HepG2 (cell line): Measurements from ENCODE around the gene SCAND1. TPM values are rescaled to one million over a fixed set of nuclear protein-coding genes. Genes with fewer than 3 reads are reported as not detected.
A peak's percentile ranks its signal among the peaks of the same experiment; 100 is the strongest.

Source experiments
- ATF5 ChIP-seq: sonication (generic); formaldehyde crosslinking; IDR thresholded peaks from 2 replicates; pipeline ENCODE4 v1.4.0; 2020; ENCODE audit warnings: mild to moderate bottlenecking, low read depth, missing genetic modification reagents
- BORCS8-MEF2B ChIP-seq: sonication (generic); formaldehyde crosslinking; IDR thresholded peaks from 2 replicates; pipeline ENCODE4 v1.8.0; 2022; ENCODE audit warnings: mild to moderate bottlenecking, missing genetic modification reagents
- CREM ChIP-seq, 2 experiments: sonication (generic) in 1 of 2; formaldehyde crosslinking in 1 of 2; IDR thresholded peaks; 2 replicates each; pipeline versions ENCODE4 v1.4.0 to v1.6.1; 2016 to 2020; ENCODE audit warnings: antibody characterized with exemption in 1 of 2, mild to moderate bottlenecking in 1 of 2, missing genetic modification reagents in 1 of 2
- EZH2 ChIP-seq: conservative IDR thresholded peaks from 2 replicates; pipeline ENCODE4 v1.6.1; 2012; ENCODE audit warnings: mild to moderate bottlenecking, low read depth, low read length, moderate library complexity
- HMGXB4 ChIP-seq, 2 experiments: sonication (generic) in 1 of 2; formaldehyde crosslinking in 1 of 2; IDR thresholded peaks; 2 replicates each; pipeline versions ENCODE4 v1.4.0 to v1.6.1; 2018 to 2020; ENCODE audit warnings: missing genetic modification reagents in 2 of 2, borderline replicate concordance in 1 of 2, low read depth in 1 of 2, mild to moderate bottlenecking in 1 of 2, missing biosample characterization in 1 of 2
- ISX ChIP-seq: sonication (generic); formaldehyde crosslinking; conservative IDR thresholded peaks from 2 replicates; pipeline ENCODE4 v1.5.0; 2020; ENCODE audit warnings: missing genetic modification reagents
- MAZ ChIP-seq, 2 experiments: sonication (generic) in 1 of 2; formaldehyde crosslinking in 1 of 2; IDR thresholded peaks; 2 replicates each; pipeline versions ENCODE4 v1.5.0 to v1.6.1; 2012 to 2020; ENCODE audit warnings: low read depth in 2 of 2, mild to moderate bottlenecking in 2 of 2, borderline replicate concordance in 1 of 2, improper control_type of control experiment in 1 of 2, low read length in 1 of 2, missing genetic modification reagents in 1 of 2, moderate library complexity in 1 of 2
- NR2C2 ChIP-seq: sonication (generic); formaldehyde crosslinking; IDR thresholded peaks from 2 replicates; pipeline ENCODE4 v1.4.0; 2020; ENCODE audit warnings: missing genetic modification reagents, mild to moderate bottlenecking, moderate library complexity, borderline replicate concordance
- NR2F1 ChIP-seq, 2 experiments: fragments of 450-650 bp in 1 of 2; formaldehyde crosslinking in 1 of 2; IDR thresholded peaks; 2 replicates each; pipeline versions ENCODE4 v1.5.0 to v1.6.1; 2016 to 2020; ENCODE audit warnings: mild to moderate bottlenecking in 1 of 2, missing compliant biosample characterization in 1 of 2, missing genetic modification reagents in 1 of 2, moderate library complexity in 1 of 2
- RAD21 ChIP-seq: fragments of 450-650 bp; formaldehyde crosslinking; IDR thresholded peaks from 2 replicates; pipeline ENCODE4 v1.5.0; 2020; ENCODE audit warnings: mild to moderate bottlenecking
- SIN3B ChIP-seq: fragments of 150-350 bp; IDR thresholded peaks from 2 replicates; pipeline ENCODE4 v1.6.1; 2014; ENCODE audit warnings: low read length
- TOE1 ChIP-seq: sonication (generic); formaldehyde crosslinking; IDR thresholded peaks from 2 replicates; pipeline ENCODE4 v1.4.0; 2020; ENCODE audit warnings: mild to moderate bottlenecking, missing genetic modification reagents
- YEATS2 ChIP-seq: sonication (generic); formaldehyde crosslinking; IDR thresholded peaks from 2 replicates; pipeline ENCODE4 v1.4.0; 2020; ENCODE audit warnings: missing genetic modification reagents, borderline replicate concordance
- ZFP41 ChIP-seq: sonication (generic); formaldehyde crosslinking; IDR thresholded peaks from 2 replicates; pipeline ENCODE4 v1.4.0; 2020; ENCODE audit warnings: mild to moderate bottlenecking, missing genetic modification reagents, borderline replicate concordance
- ZNF432 ChIP-seq: sonication (generic); formaldehyde crosslinking; IDR thresholded peaks from 2 replicates; pipeline ENCODE4 v1.5.0; 2020; ENCODE audit warnings: missing genetic modification reagents, mild to moderate bottlenecking, borderline replicate concordance
- ZNF740 ChIP-seq: sonication (generic); formaldehyde crosslinking; IDR thresholded peaks from 2 replicates; pipeline ENCODE4 v1.4.0; 2020; ENCODE audit warnings: missing genetic modification reagents
- ZNF749 ChIP-seq: sonication (generic); formaldehyde crosslinking; IDR thresholded peaks from 2 replicates; pipeline ENCODE4 v1.8.0; 2022; ENCODE audit warnings: mild to moderate bottlenecking, missing genetic modification reagents, moderate library complexity, borderline replicate concordance
- ZNF770 ChIP-seq: sonication (generic); formaldehyde crosslinking; IDR thresholded peaks from 2 replicates; pipeline ENCODE4 v1.5.0; 2020; ENCODE audit warnings: mild to moderate bottlenecking, missing genetic modification reagents
- polyA plus RNA-seq, 8 experiments: library from polyadenylated mRNA; depleted of rRNA in 3 of 8; stranded (reverse) in 7 of 8; unstranded in 1 of 8; fragments of >200 nt; fragmentation: Illumina TruSeq in 4 of 8; extraction: Trizol in 4 of 8; gene quantifications; 2 replicates each; pipeline versions ENCODE4 v1.2.1 to v1.2.3, GENCODE V29; 2011 to 2016; ENCODE audit warnings: low read depth in 4 of 8, missing spikeins in 1 of 8, mixed read lengths in 1 of 8; ENCODE audit not compliant: insufficient read depth in 1 of 8
- total RNA-seq, 5 experiments: library from RNA; depleted of rRNA; stranded (reverse); fragments of >200 nt; fragmentation: Illumina TruSeq; extraction: Trizol; gene quantifications; 2 replicates each; pipeline ENCODE4 v1.2.3, GENCODE V29; 2016; ENCODE audit warnings: low read depth in 1 of 5
- TF ChIP-seq, protein P1 (sequence below): conservative IDR thresholded peaks from 2 replicates; pipeline ENCODE4 v1.6.1; 2018; ENCODE audit warnings: missing genetic modification reagents
- TF ChIP-seq, protein P2 (sequence below): IDR thresholded peaks from 2 replicates; pipeline ENCODE4 v1.6.1; 2016; ENCODE audit warnings: missing biosample characterization, missing genetic modification reagents, low read depth

Gene SCAND1
- total and polyA plus RNA-seq, 2 of the 13 experiments (the other 11 are each of a cell fraction or from before 2014, with no cell fraction given), result 19.3 to 109 TPM

DNA sequence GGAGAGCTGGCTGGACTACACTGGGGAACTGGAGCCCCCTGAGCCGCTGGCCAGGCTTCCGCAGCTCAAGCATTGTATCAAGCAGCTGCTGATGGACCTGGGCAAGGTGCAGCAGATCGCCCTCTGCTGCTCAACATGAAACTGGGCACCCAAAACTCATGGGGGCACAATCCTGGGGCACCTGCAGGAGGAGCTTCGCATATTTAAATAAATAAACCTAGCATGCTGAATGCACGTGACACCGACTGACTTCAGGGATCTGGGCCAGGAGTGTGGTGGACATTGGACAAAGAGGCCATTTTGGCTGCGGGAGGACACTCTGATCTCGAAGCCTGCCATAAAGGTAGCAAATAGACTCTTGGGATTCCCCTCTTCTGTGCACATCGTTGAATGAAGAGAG lies 6.8 kb downstream of the SCAND1 start (continued):
- TF ChIP-seq, protein P1, sequence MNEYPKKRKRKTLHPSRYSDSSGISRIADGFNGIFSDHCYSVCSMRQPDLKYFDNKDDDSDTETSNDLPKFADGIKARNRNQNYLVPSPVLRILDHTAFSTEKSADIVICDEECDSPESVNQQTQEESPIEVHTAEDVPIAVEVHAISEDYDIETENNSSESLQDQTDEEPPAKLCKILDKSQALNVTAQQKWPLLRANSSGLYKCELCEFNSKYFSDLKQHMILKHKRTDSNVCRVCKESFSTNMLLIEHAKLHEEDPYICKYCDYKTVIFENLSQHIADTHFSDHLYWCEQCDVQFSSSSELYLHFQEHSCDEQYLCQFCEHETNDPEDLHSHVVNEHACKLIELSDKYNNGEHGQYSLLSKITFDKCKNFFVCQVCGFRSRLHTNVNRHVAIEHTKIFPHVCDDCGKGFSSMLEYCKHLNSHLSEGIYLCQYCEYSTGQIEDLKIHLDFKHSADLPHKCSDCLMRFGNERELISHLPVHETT, result no peak
- TF ChIP-seq NR2C2 (CRISPR knock-in tag), result no peak
- 0 out of 2 replicates have a peak, but pooled peaks have one; percentile 36 for TF ChIP-seq BORCS8-MEF2B (CRISPR knock-in tag)
- no peak for TF ChIP-seq HMGXB4 (CRISPR knock-in tag; IDR thresholded peaks at IDR 0.05; ENCODE audit: borderline replicate concordance in 1 of 2, low read depth in 1 of 2)
- no peak for TF ChIP-seq ZFP41 (CRISPR knock-in tag)
- no peak for TF ChIP-seq NR2F1 (CRISPR knock-in tag; IDR thresholded peaks at IDR 0.05)
- TF ChIP-seq ZNF740 (CRISPR knock-in tag), result no peak
- TF ChIP-seq ATF5 (CRISPR knock-in tag), result no peak
- no peak for TF ChIP-seq ZNF749 (CRISPR knock-in tag)
- TF ChIP-seq EZH2, result no peak
- no peak for TF ChIP-seq TOE1 (CRISPR knock-in tag)
- TF ChIP-seq MAZ (IDR thresholded peaks at IDR 0.05; ENCODE audit: borderline replicate concordance, low read depth, low read length), result peak; percentile 39; the same call in 1 of the 2 replicates
- TF ChIP-seq MAZ (CRISPR knock-in tag; IDR thresholded peaks at IDR 0.05; ENCODE audit: low read depth), result no peak
- no peak for TF ChIP-seq ZNF770
- TF ChIP-seq RAD21, result 0 out of 2 replicates have a peak, but pooled peaks have one; percentile 26
- TF ChIP-seq, protein P2, sequence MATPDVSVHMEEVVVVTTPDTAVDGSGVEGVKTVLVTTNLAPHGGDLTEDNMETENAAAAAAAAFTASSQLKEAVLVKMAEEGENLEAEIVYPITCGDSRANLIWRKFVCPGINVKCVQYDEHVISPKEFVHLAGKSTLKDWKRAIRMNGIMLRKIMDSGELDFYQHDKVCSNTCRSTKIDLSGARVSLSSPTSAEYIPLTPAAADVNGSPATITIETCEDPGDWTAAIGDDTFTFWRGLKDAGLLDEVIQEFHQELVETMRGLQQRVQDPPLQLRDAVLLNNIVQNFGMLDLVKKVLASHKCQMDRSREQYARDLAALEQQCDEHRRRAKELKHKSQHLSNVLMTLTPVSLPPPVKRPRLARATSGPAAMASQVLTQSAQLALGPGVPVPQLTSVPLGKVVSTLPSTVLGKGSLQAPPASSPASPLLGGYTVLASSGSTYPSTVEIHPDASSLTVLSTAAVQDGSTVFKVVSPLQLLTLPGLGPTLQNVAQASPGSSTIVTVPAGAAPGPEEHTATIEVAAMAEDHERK (CRISPR knock-in tag), result no peak
- TF ChIP-seq ZNF432 (CRISPR knock-in tag), result no peak
- no peak for TF ChIP-seq CREM (IDR thresholded peaks at IDR 0.05)
- TF ChIP-seq CREM (CRISPR knock-in tag; IDR thresholded peaks at IDR 0.05), result no peak
- no peak for TF ChIP-seq SIN3B
- no peak for TF ChIP-seq YEATS2 (CRISPR knock-in tag)
- no peak for TF ChIP-seq ISX (CRISPR knock-in tag)
